ENCODE data around the gene SEMA4D. TPM values are rescaled to one million over a fixed set of nuclear protein-coding genes. Genes with fewer than 3 reads are reported as not detected.

SEMA4D gene
- polyA plus RNA-seq, 1 donor from 2014 or later, result 34.0 TPM

DNA sequence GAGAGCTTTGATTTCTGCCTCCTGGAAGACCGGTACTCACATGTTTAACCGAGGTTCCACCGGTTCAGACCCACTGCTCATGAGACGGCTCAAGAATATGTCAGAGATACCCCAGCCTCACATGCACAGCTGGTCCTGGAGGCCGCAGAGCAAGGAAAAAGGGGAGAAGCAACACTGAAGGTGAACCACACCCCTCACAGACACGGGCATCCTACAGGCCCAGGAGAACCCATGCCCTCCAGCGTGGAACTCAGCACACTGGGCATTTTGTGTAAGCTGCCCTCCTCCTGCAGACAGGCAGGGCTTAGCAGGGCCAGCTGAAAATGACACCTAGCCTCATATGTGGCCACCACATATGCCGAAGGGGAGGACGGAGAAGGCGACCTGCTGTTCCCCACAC lies 37.4 kb downstream of the SEMA4D start:
- TF ChIP-seq SMC3 (conservative IDR thresholded peaks at IDR 0.05; ENCODE audit: poor library complexity) (no peak), POLR2AphosphoS5 (IDR thresholded peaks at IDR 0.05) (no peak), MXI1 (conservative IDR thresholded peaks at IDR 0.05; ENCODE audit: poor library complexity, severe bottlenecking) (no peak), TAF1 (IDR thresholded peaks at IDR 0.05; ENCODE audit: low read depth) (no peak), EP300 (conservative IDR thresholded peaks at IDR 0.05; ENCODE audit: poor library complexity, severe bottlenecking) (no peak), EZH2 (IDR thresholded peaks at IDR 0.05; ENCODE audit: borderline replicate concordance, insufficient read depth, low read length, poor library complexity, severe bottlenecking) (no peak), RAD21 (conservative IDR thresholded peaks at IDR 0.05) (no peak), CTCF (IDR thresholded peaks at IDR 0.05; ENCODE audit: poor library complexity, severe bottlenecking) (no peak)
- TF ChIP-seq, protein P1, sequence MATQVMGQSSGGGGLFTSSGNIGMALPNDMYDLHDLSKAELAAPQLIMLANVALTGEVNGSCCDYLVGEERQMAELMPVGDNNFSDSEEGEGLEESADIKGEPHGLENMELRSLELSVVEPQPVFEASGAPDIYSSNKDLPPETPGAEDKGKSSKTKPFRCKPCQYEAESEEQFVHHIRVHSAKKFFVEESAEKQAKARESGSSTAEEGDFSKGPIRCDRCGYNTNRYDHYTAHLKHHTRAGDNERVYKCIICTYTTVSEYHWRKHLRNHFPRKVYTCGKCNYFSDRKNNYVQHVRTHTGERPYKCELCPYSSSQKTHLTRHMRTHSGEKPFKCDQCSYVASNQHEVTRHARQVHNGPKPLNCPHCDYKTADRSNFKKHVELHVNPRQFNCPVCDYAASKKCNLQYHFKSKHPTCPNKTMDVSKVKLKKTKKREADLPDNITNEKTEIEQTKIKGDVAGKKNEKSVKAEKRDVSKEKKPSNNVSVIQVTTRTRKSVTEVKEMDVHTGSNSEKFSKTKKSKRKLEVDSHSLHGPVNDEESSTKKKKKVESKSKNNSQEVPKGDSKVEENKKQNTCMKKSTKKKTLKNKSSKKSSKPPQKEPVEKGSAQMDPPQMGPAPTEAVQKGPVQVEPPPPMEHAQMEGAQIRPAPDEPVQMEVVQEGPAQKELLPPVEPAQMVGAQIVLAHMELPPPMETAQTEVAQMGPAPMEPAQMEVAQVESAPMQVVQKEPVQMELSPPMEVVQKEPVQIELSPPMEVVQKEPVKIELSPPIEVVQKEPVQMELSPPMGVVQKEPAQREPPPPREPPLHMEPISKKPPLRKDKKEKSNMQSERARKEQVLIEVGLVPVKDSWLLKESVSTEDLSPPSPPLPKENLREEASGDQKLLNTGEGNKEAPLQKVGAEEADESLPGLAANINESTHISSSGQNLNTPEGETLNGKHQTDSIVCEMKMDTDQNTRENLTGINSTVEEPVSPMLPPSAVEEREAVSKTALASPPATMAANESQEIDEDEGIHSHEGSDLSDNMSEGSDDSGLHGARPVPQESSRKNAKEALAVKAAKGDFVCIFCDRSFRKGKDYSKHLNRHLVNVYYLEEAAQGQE (IDR thresholded peaks at IDR 0.05; ENCODE audit: borderline replicate concordance), result no peak
- Histone ChIP-seq H3K36me3 (ENCODE audit: insufficient read depth, low read length) (no peaks in the 10 kb centered on the region), H3K79me2 (replicated peaks; ENCODE audit: insufficient read depth, low read length) (peaks cover 51% of the 10 kb centered on the region), H4K20me1 (ENCODE audit: insufficient read depth) (no peaks in the 10 kb centered on the region), H3K4me3 (ENCODE audit: low read length) (no peak overlapping the region), H3K9me3 (ENCODE audit: low read length) (no peaks in the 10 kb centered on the region), H2AFZ (ENCODE audit: low read depth, low read length) (no peak overlapping the region), H3K27ac (ENCODE audit: low read length) (no peak overlapping the region), H3K4me2 (ENCODE audit: low read length) (no peak overlapping the region), H3K9ac (ENCODE audit: low read length) (no peak overlapping the region), H3K9me2 (ENCODE audit: insufficient read depth, low read length) (no peaks in the 10 kb centered on the region), H3F3A (ENCODE audit: insufficient read depth, low read length, poor library complexity, severe bottlenecking) (no peaks in the 10 kb centered on the region), H3K27me3 (ENCODE audit: insufficient read depth, low read depth, low read length) (no peaks in the 10 kb centered on the region)

- Histone ChIP-seq H3K79me2 (replicated peaks; ENCODE audit: insufficient read depth, low read length) (peaks cover 35% of the 10 kb centered on the region), H3F3A (ENCODE audit: insufficient read depth, low read length, poor library complexity, severe bottlenecking) (no peaks in the 10 kb centered on the region), H3K4me3 (ENCODE audit: low read length) (no peak overlapping the region), H2AFZ (ENCODE audit: low read depth, low read length) (no peak overlapping the region), H3K9me2 (ENCODE audit: insufficient read depth, low read length) (no peaks in the 10 kb centered on the region), H3K36me3 (ENCODE audit: insufficient read depth, low read length) (no peaks in the 10 kb centered on the region), H3K9ac (ENCODE audit: low read length) (no peak overlapping the region), H3K27ac (ENCODE audit: low read length) (no peak overlapping the region), H3K27me3 (ENCODE audit: insufficient read depth, low read depth, low read length) (no peaks in the 10 kb centered on the region), H3K9me3 (ENCODE audit: low read length) (no peaks in the 10 kb centered on the region), H4K20me1 (ENCODE audit: insufficient read depth) (no peaks in the 10 kb centered on the region), H3K4me2 (ENCODE audit: low read length) (no peak overlapping the region)
- TF ChIP-seq SMC3 (conservative IDR thresholded peaks at IDR 0.05; ENCODE audit: poor library complexity) (no peak), TAF1 (IDR thresholded peaks at IDR 0.05; ENCODE audit: low read depth) (no peak), EZH2 (IDR thresholded peaks at IDR 0.05; ENCODE audit: borderline replicate concordance, insufficient read depth, low read length, poor library complexity, severe bottlenecking) (no peak), MXI1 (conservative IDR thresholded peaks at IDR 0.05; ENCODE audit: poor library complexity, severe bottlenecking) (no peak)
- TF ChIP-seq, protein P1 (IDR thresholded peaks at IDR 0.05; ENCODE audit: borderline replicate concordance), result no peak
Measured at GRCh38 chr9:89458768-89459496, 39.0 kb downstream of the SEMA4D start.
